HFFc6 (cell line): Measurements from ENCODE around the gene EVC2. TPM values are rescaled to one million over a fixed set of nuclear protein-coding genes. Genes with fewer than 3 reads are reported as not detected.

Source experiments
- DNase-seq: peaks from one replicate; pipeline ENCODE4 v3.0.0-alpha.2; 2018
- H3K27ac Mint-ChIP-seq: 2 replicates; pipeline ENCODE4 v1.8.0; 2020; ENCODE audit warnings: mild to moderate bottlenecking, mixed read lengths
- H3K27me3 Mint-ChIP-seq: 2 replicates; pipeline ENCODE4 v1.8.0; 2021; ENCODE audit warnings: mild to moderate bottlenecking, moderate library complexity, mixed read lengths; ENCODE audit not compliant: insufficient read depth
- H3K36me3 Mint-ChIP-seq: 2 replicates; pipeline ENCODE4 v1.8.0; 2021; ENCODE audit warnings: low read depth, mixed read lengths
- H3K4me1 Mint-ChIP-seq: 2 replicates; pipeline ENCODE4 v1.8.0; 2020; ENCODE audit warnings: low read depth, mixed read lengths
- H3K4me3 Mint-ChIP-seq: 2 replicates; pipeline ENCODE4 v1.8.0; 2020; ENCODE audit warnings: mild to moderate bottlenecking, moderate library complexity, mixed read lengths
- H3K9me3 Mint-ChIP-seq: 2 replicates; pipeline ENCODE4 v1.8.0; 2020; ENCODE audit warnings: mild to moderate bottlenecking, mixed read lengths
- CTCF ChIP-seq: fragments of 200-600 bp; sonication (generic); IDR thresholded peaks from 2 replicates; pipeline ENCODE4 v1.5.0; 2021; ENCODE audit warnings: antibody characterized with exemption, mild to moderate bottlenecking
- total RNA-seq, 6 experiments: library from RNA; stranded (reverse); fragmentation: NEBNext Ultra II Directional; extraction: Animal tissue kit (Norgen Biotek cat#: 25700); gene quantifications; 2 replicates in 1 of 6; 3 replicates in 5 of 6; pipeline ENCODE4 v1.2.3, GENCODE V29; 2021

EVC2 gene
- total RNA-seq, 6 experiments from 2014 or later: 3.0 to 4.1 (median 3.8) TPM

- DNase-seq: peak; percentile 60
- peak overlapping the region; percentile 94 for H3K4me3 Mint-ChIP-seq
- peaks cover 25% of the 10 kb centered on the region for H3K36me3 Mint-ChIP-seq
Measured at GRCh38 chr4:5711479-5712184, 3.3 kb upstream of the EVC2 start.

GRCh38 chr4:5710961-5711478 is 2.7 kb upstream of the EVC2 start, which contains the start of gene EVC:
Gene EVC, plus strand, starts transcription at chr4:5711201. Its CDS starts 180 bp downstream, at chr4:5711381.
- peak within 1 kb of the TSS; percentile 93 for H3K27ac Mint-ChIP-seq
- peaks cover 61% of the 10 kb centered on the region for H3K4me1 Mint-ChIP-seq
- H3K27me3 Mint-ChIP-seq: peaks cover 3% of the 10 kb centered on the region; the same call in 1 of the 2 replicates
- peak; percentile 68 for DNase-seq
- peak within 1 kb of the TSS; percentile 94 for H3K4me3 Mint-ChIP-seq
- H3K9me3 Mint-ChIP-seq: peaks cover 7% of the 10 kb centered on the region
- peaks cover 19% of the 10 kb centered on the region for H3K36me3 Mint-ChIP-seq
- no peak for TF ChIP-seq CTCF

More at GRCh38 chr4:5711479-5712184, 3.3 kb upstream of the EVC2 start:
- TF ChIP-seq CTCF: no peak
- Mint-ChIP-seq H3K27ac (peak overlapping the region; percentile 93), H3K27me3 (peaks cover 3% of the 10 kb centered on the region), H3K4me1 (peaks cover 63% of the 10 kb centered on the region), H3K9me3 (peaks cover 7% of the 10 kb centered on the region)

- peaks cover 60% of the 10 kb centered on the region for H3K4me1 Mint-ChIP-seq
- H3K9me3 Mint-ChIP-seq: peaks cover 5% of the 10 kb centered on the region
- peak overlapping the region; percentile 88 for H3K27ac Mint-ChIP-seq
- peaks cover 15% of the 10 kb centered on the region for H3K36me3 Mint-ChIP-seq
- no peak for DNase-seq
- peaks cover 2% of the 10 kb centered on the region; the same call in 1 of the 2 replicates for H3K27me3 Mint-ChIP-seq
- peak; percentile 74 for TF ChIP-seq CTCF
- H3K4me3 Mint-ChIP-seq: peak overlapping the region; percentile 87
Measured at GRCh38 chr4:5710065-5710960, 2.0 kb upstream of the EVC2 start.

GRCh38 chr4:5709207-5709575 is 832 bp upstream of the EVC2 start:
- Mint-ChIP-seq H3K27ac (peak overlapping the region; percentile 83), H3K27me3 (peaks cover 2% of the 10 kb centered on the region; the same call in 1 of the 2 replicates), H3K4me1 (peaks cover 56% of the 10 kb centered on the region), H3K9me3 (no peaks in the 10 kb centered on the region; the same call in 1 of the 2 replicates), H3K36me3 (peaks cover 8% of the 10 kb centered on the region), H3K4me3 (peak overlapping the region; percentile 86; the same call in 1 of the 2 replicates)
- no peak for TF ChIP-seq CTCF
- no peak for DNase-seq

GRCh38 chr4:5707778-5708448 is 446 bp downstream of the EVC2 start:
- DNase-seq: no peak
- peak overlapping the region; percentile 78 for H3K27ac Mint-ChIP-seq

More at GRCh38 chr4:5707778-5708448, 446 bp downstream of the EVC2 start:
- Mint-ChIP-seq H3K4me3 (peak overlapping the region; percentile 86), H3K36me3 (peaks cover 14% of the 10 kb centered on the region), H3K27me3 (peaks cover 2% of the 10 kb centered on the region; the same call in 1 of the 2 replicates), H3K9me3 (no peaks in the 10 kb centered on the region; the same call in 1 of the 2 replicates), H3K4me1 (peaks cover 46% of the 10 kb centered on the region)
- TF ChIP-seq CTCF: no peak; the same call in 1 of the 2 replicates
